AG04449 (cell line): ENCODE data around the gene GAA.

Source experiments
- CTCF ChIA-PET: fragments of 350-600 bp; formaldehyde crosslinking; extraction: SDS; loops from one replicate; lab custom pipeline; 2021; ENCODE audit warnings: antibody characterized with exemption; lab: Yijun Ruan, JAX
- POLR2A ChIA-PET: fragments of 400-600, 350-600 bp; formaldehyde crosslinking; extraction: SDS; loops from one replicate; lab custom pipeline; 2020; ENCODE audit warnings: antibody characterized with exemption, inconsistent platforms; lab: Yijun Ruan, JAX
- DNase-seq: peaks from one replicate; pipeline ENCODE4 v3.0.0-alpha.2; 2010; ENCODE audit warnings: low read depth, low spot score
- H3K4me3 ChIP-seq: 2 replicates; pipeline ENCODE4 v1.5.1; 2011; ENCODE audit warnings: low read depth, mild to moderate bottlenecking, control low read depth, low read length
- TF ChIP-seq, protein P1 (sequence below): IDR thresholded peaks from one replicate; pipeline ENCODE4 v1.5.1; 2011; ENCODE audit warnings: mild to moderate bottlenecking, moderate library complexity, low read length, control low read depth, inconsistent platforms; ENCODE audit not compliant: insufficient read depth; ENCODE audit errors: missing control alignments

Gene GAA

DNA sequence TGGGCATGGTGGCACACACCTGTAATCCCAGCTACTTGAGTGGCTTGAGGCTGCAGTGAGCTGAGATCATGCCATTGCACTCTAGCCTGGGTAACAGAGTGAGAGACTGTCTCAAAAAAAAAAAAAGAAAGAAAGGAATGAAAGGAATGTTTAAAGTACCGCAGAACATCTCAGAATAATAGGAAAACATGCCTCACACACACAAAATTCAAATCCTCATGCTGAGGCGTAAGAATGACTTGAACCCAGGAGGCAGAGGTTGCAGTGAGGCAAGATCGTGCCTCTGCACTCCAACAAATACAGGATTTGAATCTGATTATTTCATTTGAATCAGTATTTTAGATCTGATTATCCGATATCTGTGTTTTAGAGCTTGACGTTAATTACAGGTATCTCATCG is 21.3 kb upstream of the GAA start:
- H3K4me3 ChIP-seq, result no peak overlapping the region
- TF ChIP-seq, protein P1, sequence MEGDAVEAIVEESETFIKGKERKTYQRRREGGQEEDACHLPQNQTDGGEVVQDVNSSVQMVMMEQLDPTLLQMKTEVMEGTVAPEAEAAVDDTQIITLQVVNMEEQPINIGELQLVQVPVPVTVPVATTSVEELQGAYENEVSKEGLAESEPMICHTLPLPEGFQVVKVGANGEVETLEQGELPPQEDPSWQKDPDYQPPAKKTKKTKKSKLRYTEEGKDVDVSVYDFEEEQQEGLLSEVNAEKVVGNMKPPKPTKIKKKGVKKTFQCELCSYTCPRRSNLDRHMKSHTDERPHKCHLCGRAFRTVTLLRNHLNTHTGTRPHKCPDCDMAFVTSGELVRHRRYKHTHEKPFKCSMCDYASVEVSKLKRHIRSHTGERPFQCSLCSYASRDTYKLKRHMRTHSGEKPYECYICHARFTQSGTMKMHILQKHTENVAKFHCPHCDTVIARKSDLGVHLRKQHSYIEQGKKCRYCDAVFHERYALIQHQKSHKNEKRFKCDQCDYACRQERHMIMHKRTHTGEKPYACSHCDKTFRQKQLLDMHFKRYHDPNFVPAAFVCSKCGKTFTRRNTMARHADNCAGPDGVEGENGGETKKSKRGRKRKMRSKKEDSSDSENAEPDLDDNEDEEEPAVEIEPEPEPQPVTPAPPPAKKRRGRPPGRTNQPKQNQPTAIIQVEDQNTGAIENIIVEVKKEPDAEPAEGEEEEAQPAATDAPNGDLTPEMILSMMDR, result no peak
- ChIA-PET CTCF (interaction anchor here (0.8 to 7.3 kb wide), 3 partner anchors 21 to 228 kb away, joined by 3 to 66 read pairs (median 21); partner anchors contain the start of gene GAA), POLR2A (no interaction called here)
- DNase-seq, result no peak

DNA sequence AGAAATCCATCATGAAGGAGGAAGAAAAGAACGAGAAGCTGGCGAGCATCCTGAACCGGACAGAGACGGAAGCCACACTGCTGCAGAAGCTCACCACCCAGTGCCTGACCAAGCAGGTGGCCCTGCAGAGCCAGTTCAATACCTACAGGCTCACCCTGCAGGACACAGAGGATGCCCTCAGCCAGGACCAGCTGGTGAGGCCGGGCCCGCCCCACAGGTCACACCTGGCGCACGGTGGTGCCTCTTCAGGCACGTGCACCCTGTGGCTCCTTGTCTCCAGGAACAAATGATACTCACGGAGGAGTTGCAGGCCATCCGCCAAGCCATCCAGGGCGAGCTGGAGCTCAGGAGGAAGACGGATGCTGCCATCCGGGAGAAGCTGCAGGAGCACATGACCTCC is 19.8 kb upstream of the GAA start:
- no peak overlapping the region for H3K4me3 ChIP-seq
- DNase-seq, result no peak
- ChIA-PET CTCF (interaction anchor here (0.6 to 7.3 kb wide), 25 partner anchors 8 to 281 kb away, joined by 3 to 66 read pairs (median 4); partner anchors contain the start of gene GAA), POLR2A (no interaction called here)
- TF ChIP-seq, protein P1, result no peak

DNA sequence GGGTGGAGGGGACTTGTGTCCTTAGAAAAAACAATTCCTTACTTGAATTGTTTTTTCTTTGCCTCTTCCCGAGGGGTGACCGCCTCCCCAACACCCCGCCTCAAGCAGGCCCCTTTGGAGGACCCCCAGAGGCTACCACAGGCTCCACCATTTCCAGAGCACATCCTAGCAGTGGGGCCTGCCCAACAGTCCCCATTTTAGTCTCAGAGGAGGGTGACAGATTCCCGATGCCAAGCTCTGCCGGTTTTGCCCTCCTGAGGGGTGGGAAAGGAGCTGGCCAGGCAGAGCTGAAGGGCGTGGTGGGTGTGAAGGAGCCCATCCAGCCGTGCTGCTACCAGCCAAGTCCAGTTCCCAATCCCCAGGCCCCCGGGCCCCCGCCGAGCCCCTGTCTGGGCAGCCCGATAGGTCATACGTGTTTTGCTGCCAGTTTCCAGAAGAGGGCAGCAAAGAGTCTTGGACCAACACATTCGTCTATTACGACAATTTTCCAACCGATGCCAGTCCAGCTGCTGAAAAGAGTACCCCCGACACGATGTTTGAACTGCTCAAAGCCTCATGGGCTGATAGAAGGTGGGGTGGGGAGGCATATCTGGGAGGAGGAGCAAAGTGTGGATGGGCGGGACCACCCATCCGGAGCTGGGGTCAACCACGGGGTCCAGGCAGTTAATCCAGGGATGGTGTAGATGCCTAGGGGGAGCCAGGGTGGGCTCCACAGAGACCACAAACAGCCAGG is 18.8 kb upstream of the GAA start:
- ChIA-PET CTCF (interaction anchor here (0.6 to 7.3 kb wide), 36 partner anchors 8 to 280 kb away, joined by 3 to 66 read pairs (median 5); partner anchors contain the start of gene GAA), POLR2A (no interaction called here)
- H3K4me3 ChIP-seq, result peak overlapping the region; percentile 8; the same call in 1 of the 2 replicates
- TF ChIP-seq, protein P1, result peak; percentile 73
- DNase-seq, result no peak

DNA sequence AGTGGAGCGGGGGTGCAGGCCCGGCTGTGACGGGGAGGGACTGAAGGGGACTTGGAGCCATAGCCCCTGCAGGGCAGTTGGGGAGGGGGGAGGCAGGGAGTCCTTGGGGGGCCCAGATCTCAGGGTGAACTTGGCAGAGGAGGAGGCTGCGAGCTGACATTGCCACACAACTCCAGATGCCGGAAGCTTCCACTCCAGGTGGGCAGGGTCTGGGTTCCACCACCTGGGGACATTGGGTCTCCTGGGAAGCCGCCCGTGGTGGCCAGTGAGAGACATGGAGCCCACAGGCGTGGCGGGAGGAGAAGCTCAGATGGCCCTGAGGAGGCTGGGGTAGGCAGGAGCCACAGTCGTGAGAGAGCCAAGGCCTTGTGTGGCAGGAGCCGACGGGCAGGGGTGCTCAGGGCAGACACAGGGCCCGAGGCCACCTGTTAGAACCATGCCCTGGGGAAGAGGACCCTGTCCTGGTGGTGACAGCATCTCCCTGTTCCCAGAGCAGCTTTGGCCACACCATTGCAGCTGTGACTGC is 18.2 kb upstream of the GAA start:
- ChIA-PET CTCF (interaction anchor here (0.8 to 7.3 kb wide), 31 partner anchors 7 to 279 kb away, joined by 3 to 66 read pairs (median 5); partner anchors contain the start of gene GAA), POLR2A (no interaction called here)
- no peak for DNase-seq
- TF ChIP-seq, protein P1, result no peak
- no peak overlapping the region for H3K4me3 ChIP-seq

DNA sequence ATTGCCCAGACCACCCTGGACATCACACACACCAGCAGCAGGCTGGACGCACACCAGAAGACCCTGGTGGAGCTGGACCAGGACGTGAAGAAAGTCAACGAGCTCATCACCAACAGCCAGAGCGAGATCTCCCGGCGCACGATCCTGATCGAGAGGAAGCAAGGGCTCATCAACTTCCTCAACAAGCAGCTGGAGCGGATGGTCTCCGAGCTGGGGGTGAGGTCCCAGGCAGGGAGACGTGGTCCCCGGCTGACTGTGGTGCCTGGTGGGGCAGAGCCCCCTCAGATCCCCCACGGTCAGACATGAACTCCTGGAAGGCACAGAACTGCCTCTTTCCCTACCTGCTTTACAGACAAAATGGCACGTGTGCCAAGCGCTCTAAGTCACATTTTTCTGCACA is 16.6 kb upstream of the GAA start:
- DNase-seq, result no peak
- POLR2A ChIA-PET, result no interaction called here
- CTCF ChIA-PET, result interaction anchor here (1.0 to 7.3 kb wide), 5 partner anchors 9 to 259 kb away, joined by 3 to 66 read pairs (median 27); partner anchors contain the start of gene GAA
- TF ChIP-seq, protein P1, result no peak
- H3K4me3 ChIP-seq, result no peak overlapping the region

DNA sequence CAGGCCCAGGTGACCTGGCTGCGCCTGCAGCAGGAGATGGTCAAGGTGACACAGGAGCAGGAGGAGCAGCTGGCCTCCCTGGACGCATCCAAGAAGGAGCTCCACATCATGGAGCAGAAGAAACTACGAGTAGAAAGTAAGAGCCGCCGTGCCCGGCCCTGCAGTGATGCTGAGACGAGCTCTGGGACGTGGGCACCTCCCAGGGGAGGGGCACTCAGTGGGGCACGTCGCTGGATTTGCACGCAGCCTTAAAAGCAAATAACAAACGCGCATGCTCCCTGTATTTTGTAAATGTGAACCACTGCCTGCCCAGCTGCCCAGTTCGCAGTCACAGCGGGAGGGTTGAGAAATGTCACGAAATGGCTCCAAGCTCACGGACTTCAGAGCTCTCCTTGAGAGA is 15.3 kb upstream of the GAA start:
- POLR2A ChIA-PET, result no interaction called here
- TF ChIP-seq, protein P1, result no peak
- no peak overlapping the region for H3K4me3 ChIP-seq
- CTCF ChIA-PET, result interaction anchor here (0.6 to 4.5 kb wide), 5 partner anchors 12 to 77 kb away, joined by 3 to 61 read pairs (median 3); partner anchors contain the start of gene GAA
- DNase-seq, result no peak
